Upper lobe of left lung (tissue), 6 donors: ENCODE data around the gene FAM120AOS. TPM values are rescaled to one million over a fixed set of nuclear protein-coding genes. Genes with fewer than 3 reads are reported as not detected.
A peak's percentile ranks its signal among the peaks of the same experiment; 100 is the strongest.

ENCODE experiments used
- ATAC-seq, 2 donors: fragments of 200-7000 bp; cut with Tn5 transposase; one replicate each; pipeline ENCODE4 v1.9.1; 2022; ENCODE audit warnings: mild to moderate bottlenecking in 2 of 2, moderate library complexity in 2 of 2; ENCODE audit not compliant: low FRiP score in 2 of 2
- DNase-seq, 2 donors: peaks; one replicate each; pipeline ENCODE4 v3.0.0-alpha.2; 2019 to 2020
- H3K27ac ChIP-seq, 4 donors: fragments of 200-600 bp; sonication (generic); one replicate each; pipeline ENCODE4 v1.5.1; 2016 to 2019
- H3K27me3 ChIP-seq, 4 donors: fragments of 200-600 bp; sonication (generic); one replicate each; pipeline ENCODE4 v1.5.1; 2017 to 2019
- H3K36me3 ChIP-seq, 4 donors: fragments of 200-600 bp; sonication (generic); one replicate each; pipeline ENCODE4 v1.5.1; 2016 to 2019
- H3K4me1 ChIP-seq, 4 donors: fragments of 200-600 bp; sonication (generic); one replicate each; pipeline ENCODE4 v1.5.1; 2018 to 2019
- H3K4me3 ChIP-seq, 4 donors: fragments of 200-600 bp; sonication (generic); one replicate each; pipeline ENCODE4 v1.5.1; 2017 to 2019; ENCODE audit warnings: mild to moderate bottlenecking in 2 of 4, moderate library complexity in 1 of 4
- H3K9me3 ChIP-seq, 4 donors: fragments of 200-600 bp; sonication (generic); one replicate each; pipeline ENCODE4 v1.5.1; 2018 to 2019
- EP300 ChIP-seq, 4 donors: sonication (generic); formaldehyde crosslinking; IDR thresholded peaks; one replicate each; pipeline ENCODE4 v1.5.1; 2017; ENCODE audit warnings: antibody characterized with exemption in 4 of 4, control low read depth in 2 of 4
- POLR2A ChIP-seq, 4 donors: fragments of 450-650 bp; IDR thresholded peaks; one replicate each; pipeline ENCODE4 v1.5.1; 2016 to 2017; ENCODE audit warnings: antibody characterized with exemption in 4 of 4, mild to moderate bottlenecking in 2 of 4
- POLR2AphosphoS5 ChIP-seq, 2 donors: sonication (generic); formaldehyde crosslinking; IDR thresholded peaks; one replicate each; pipeline ENCODE4 v1.5.1; 2017; ENCODE audit warnings: antibody characterized with exemption in 2 of 2
- WGBS, 2 donors: methylation state at CpG; one replicate each; pipeline ENCODE4 v1.1.5; 2017 to 2018; 5-methylcytosine and 5-hydroxymethylcytosine counted together
- total RNA-seq, 6 donors: library from RNA; depleted of rRNA in 4 of 6; stranded (reverse); fragments of >200 nt in 4 of 6; gene quantifications; one replicate each; pipeline versions ENCODE4 v1.1.0 to v1.2.1, GENCODE V29; 2016 to 2021
- TF ChIP-seq, protein P1 (sequence below), 6 experiments: fragments of 450-650 bp in 4 of 6; fragments of 200-600 bp in 2 of 6; sonication (generic) in 2 of 6; IDR thresholded peaks; one replicate each; pipeline ENCODE4 v1.5.1; 2016 to 2019; ENCODE audit warnings: antibody characterized with exemption in 6 of 6
- donor health status: DM: no; HTN: no; CAD: no; lungs with moderate emphysema.
- donor health status: DM: no; HTN: yes; CAD: no; lungs with severe emphysema.

Gene FAM120AOS
- total RNA-seq, 6 donors from 2014 or later = 34.5 to 62.8 (median 47.9) TPM

- DNase-seq (peak in 1 of 2 donors; percentile 60), ATAC-seq (peak; percentile 24 to 49)
- TF ChIP-seq EP300 (IDR thresholded peaks at IDR 0.05) (no peak), POLR2AphosphoS5 (IDR thresholded peaks at IDR 0.05) (no peak), POLR2A (IDR thresholded peaks at IDR 0.05) (no peak)
- TF ChIP-seq, protein P1, sequence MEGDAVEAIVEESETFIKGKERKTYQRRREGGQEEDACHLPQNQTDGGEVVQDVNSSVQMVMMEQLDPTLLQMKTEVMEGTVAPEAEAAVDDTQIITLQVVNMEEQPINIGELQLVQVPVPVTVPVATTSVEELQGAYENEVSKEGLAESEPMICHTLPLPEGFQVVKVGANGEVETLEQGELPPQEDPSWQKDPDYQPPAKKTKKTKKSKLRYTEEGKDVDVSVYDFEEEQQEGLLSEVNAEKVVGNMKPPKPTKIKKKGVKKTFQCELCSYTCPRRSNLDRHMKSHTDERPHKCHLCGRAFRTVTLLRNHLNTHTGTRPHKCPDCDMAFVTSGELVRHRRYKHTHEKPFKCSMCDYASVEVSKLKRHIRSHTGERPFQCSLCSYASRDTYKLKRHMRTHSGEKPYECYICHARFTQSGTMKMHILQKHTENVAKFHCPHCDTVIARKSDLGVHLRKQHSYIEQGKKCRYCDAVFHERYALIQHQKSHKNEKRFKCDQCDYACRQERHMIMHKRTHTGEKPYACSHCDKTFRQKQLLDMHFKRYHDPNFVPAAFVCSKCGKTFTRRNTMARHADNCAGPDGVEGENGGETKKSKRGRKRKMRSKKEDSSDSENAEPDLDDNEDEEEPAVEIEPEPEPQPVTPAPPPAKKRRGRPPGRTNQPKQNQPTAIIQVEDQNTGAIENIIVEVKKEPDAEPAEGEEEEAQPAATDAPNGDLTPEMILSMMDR (IDR thresholded peaks at IDR 0.05) = no peak
- Histone ChIP-seq H3K36me3 (peaks cover 0 to 17% (median 11%) of the 10 kb centered on the region in 4 donors), H3K4me3 (peak overlapping the region; percentile 47 to 93 (median 65)), H3K27ac (peak overlapping the region; percentile 95 to 98 (median 97)), H3K27me3 (no peaks in the 10 kb centered on the region), H3K9me3 (no peaks in the 10 kb centered on the region), H3K4me1 (peaks cover 23 to 42% (median 39%) of the 10 kb centered on the region in 4 donors)
- 0 to 4% methylated on average over 9 to 10 of the region's 10 CpGs for WGBS, 2 donors
Measured at GRCh38 chr9:93452710-93453046, 703 bp downstream of the FAM120AOS start.

DNA sequence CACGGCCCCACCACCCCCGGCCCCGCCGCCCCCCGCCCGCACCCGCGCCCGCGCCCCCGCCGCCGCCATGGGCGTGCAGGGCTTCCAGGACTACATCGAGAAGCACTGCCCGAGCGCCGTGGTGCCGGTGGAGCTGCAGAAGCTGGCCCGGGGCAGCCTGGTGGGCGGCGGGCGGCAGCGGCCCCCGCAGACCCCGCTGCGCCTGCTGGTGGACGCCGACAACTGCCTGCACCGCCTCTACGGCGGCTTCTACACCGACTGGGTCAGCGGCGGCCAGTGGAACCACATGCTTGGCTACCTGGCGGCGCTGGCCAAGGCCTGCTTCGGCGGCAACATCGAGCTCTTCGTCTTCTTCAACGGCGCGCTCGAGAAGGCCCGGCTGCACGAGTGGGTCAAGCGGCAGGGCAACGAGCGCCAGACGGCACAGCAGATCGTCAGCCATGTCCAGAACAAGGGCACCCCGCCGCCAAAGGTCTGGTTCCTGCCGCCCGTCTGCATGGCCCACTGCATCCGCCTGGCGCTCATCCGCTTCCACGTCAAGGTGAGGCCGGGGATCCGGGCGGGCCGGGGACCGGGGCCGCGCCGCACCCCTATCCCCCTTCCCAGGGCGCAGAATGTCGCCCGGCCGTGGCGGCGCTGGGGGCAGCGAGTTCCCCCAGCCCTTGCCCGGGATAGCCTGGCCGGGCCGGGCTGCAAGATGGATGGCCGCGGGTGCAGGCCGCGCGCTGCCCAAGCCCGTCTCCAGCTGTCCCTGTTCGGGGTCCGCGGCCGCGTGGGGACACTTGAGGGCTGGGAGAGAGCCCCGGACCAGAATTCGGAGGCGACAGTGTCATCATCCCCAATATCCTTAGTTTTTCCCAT, 1.3 kb downstream of the FAM120AOS start:
- ATAC-seq (peak; percentile 35 to 36), DNase-seq (peak; percentile 55 to 90)
- peaks cover 4 to 23% (median 17%) of the 10 kb centered on the region in 4 donors for H3K36me3 ChIP-seq
- H3K27ac ChIP-seq = peak overlapping the region; percentile 95 to 98 (median 97)
- H3K27me3 ChIP-seq = no peaks in the 10 kb centered on the region
- H3K9me3 ChIP-seq = no peaks in the 10 kb centered on the region
- peaks cover 23 to 39% (median 37%) of the 10 kb centered on the region in 4 donors for H3K4me1 ChIP-seq
- no peak for TF ChIP-seq POLR2AphosphoS5 (IDR thresholded peaks at IDR 0.05)
- TF ChIP-seq, protein P1 (IDR thresholded peaks at IDR 0.05) = peak in 5 of 6 experiments; percentile 23 to 80 (median 47)
- no peak for TF ChIP-seq EP300 (IDR thresholded peaks at IDR 0.05)
- peak in 1 of 4 donors; percentile 4 for TF ChIP-seq POLR2A (IDR thresholded peaks at IDR 0.05)
- H3K4me3 ChIP-seq = peak overlapping the region; percentile 47 to 93 (median 65)
- 0 to 1% methylated on average over 20 to 25 of the region's 92 CpGs for WGBS, 2 donors

- H3K36me3 ChIP-seq = peaks cover 8 to 32% (median 25%) of the 10 kb centered on the region in 4 donors
- H3K27ac ChIP-seq = peak within 1 kb of the TSS; percentile 98 to 99 (median 98)
- peak within 1 kb of the TSS; percentile 63 to 93 (median 70) for H3K4me3 ChIP-seq
- H3K27me3 ChIP-seq = no peaks in the 10 kb centered on the region
- DNase-seq (peak; percentile 82 to 96), ATAC-seq (peak; percentile 78 to 90)
- WGBS, 2 donors = 0% methylated on average over 9 to 36 of the region's 100 CpGs
- H3K4me1 ChIP-seq = peaks cover 23 to 37% (median 33%) of the 10 kb centered on the region in 4 donors
- TF ChIP-seq, protein P1 (IDR thresholded peaks at IDR 0.05) = peak in 3 of 6 experiments; percentile 9 to 42 (median 28)
- peak; percentile 45 to 80 for TF ChIP-seq POLR2AphosphoS5 (IDR thresholded peaks at IDR 0.05)
- no peak for TF ChIP-seq EP300 (IDR thresholded peaks at IDR 0.05)
- TF ChIP-seq POLR2A (IDR thresholded peaks at IDR 0.05) = peak; percentile 78 to 96 (median 84)
- no peaks in the 10 kb centered on the region for H3K9me3 ChIP-seq
Measured at GRCh38 chr9:93450945-93451815, 2.2 kb downstream of the FAM120AOS start, which contains the start of gene FAM120A. Gene FAM120A, plus strand, starts transcription at chr9:93451685. Its CDS starts 231 bp downstream, at chr9:93451916.

- 94 to 97% methylated on average over 4 of the region's 4 CpGs for WGBS, 2 donors
- H3K4me3 ChIP-seq = no peak overlapping the region
- peaks cover 11 to 15% (median 13%) of the 10 kb centered on the region in 4 donors for H3K4me1 ChIP-seq
- no peak overlapping the region for H3K27ac ChIP-seq
- H3K36me3 ChIP-seq = peaks cover 8 to 39% (median 29%) of the 10 kb centered on the region in 4 donors
- no peaks in the 10 kb centered on the region for H3K9me3 ChIP-seq
- ATAC-seq (no peak), DNase-seq (no peak)
- H3K27me3 ChIP-seq = no peaks in the 10 kb centered on the region
- no peak for TF ChIP-seq EP300 (IDR thresholded peaks at IDR 0.05)
- TF ChIP-seq, protein P1 (IDR thresholded peaks at IDR 0.05) = no peak
- TF ChIP-seq POLR2A (IDR thresholded peaks at IDR 0.05) = no peak
- TF ChIP-seq POLR2AphosphoS5 (IDR thresholded peaks at IDR 0.05) = no peak
Measured at GRCh38 chr9:93447655-93448054, 5.7 kb downstream of the FAM120AOS start.
